ENCODE data around the gene OR4D5.

The OR4D5 gene

DNA sequence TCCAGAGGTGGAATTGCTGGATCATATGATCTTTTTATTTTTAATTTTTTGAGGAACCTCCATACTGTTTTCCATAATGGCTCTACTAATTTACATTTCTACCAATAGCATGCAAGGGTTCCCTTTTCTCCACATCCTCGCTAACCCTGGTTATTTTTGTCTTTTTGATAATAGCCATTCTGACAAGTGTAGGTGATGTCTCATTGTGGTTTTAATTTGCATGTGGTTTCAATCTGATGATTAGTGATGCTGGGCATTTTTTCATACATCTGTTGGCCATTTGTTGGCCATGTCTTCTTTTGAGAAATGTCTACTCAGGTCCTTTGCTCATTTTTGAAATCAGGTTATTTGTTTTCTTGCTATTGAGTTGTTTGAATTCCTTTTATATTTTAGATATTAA is 15.4 kb upstream of the OR4D5 start:
- H3K14ac ChIP-seq (ENCODE audit: low read length in 2 of 2): no peak overlapping the region
- no peak overlapping the region for H2AFZ ChIP-seq (ENCODE audit: low read depth, low read length)
- no peak overlapping the region for H3K23ac ChIP-seq (ENCODE audit: low read length in 2 of 2)
- H2BK12ac ChIP-seq (ENCODE audit: low read length in 2 of 2): no peak overlapping the region
- no peak overlapping the region for H2AK5ac ChIP-seq (ENCODE audit: low read length, severe bottlenecking)
- H3K4me1 ChIP-seq (ENCODE audit: control insufficient read depth, insufficient read depth, low read depth, low read length): no peaks in the 10 kb centered on the region
- H2BK5ac ChIP-seq (ENCODE audit: low read depth, low read length, poor library complexity, severe bottlenecking): no peak overlapping the region
- H3K4me2 ChIP-seq (ENCODE audit: low read length, poor library complexity, severe bottlenecking): no peak overlapping the region
- no peak overlapping the region for H4K8ac ChIP-seq (ENCODE audit: low read length)
- no peak overlapping the region for H3K18ac ChIP-seq (ENCODE audit: low read depth in 1 of 2, low read length in 2 of 2)
- no peak overlapping the region for H4K91ac ChIP-seq (ENCODE audit: low read length)
- H3K27ac ChIP-seq (ENCODE audit: low read length, poor library complexity, severe bottlenecking): no peak overlapping the region
- no peaks in the 10 kb centered on the region for H3K36me3 ChIP-seq (ENCODE audit: control insufficient read depth in 1 of 2, insufficient read depth in 2 of 2, low read depth in 1 of 2, low read length in 2 of 2)
- no CpG with 5 or more reads among the region's 1 CpG for WGBS
- DNase-seq: no peak
- H2BK15ac ChIP-seq (ENCODE audit: low read depth, poor library complexity, severe bottlenecking): no peak overlapping the region
- H3K4me3 ChIP-seq (ENCODE audit: insufficient read depth in 1 of 2, low read depth in 1 of 2, low read length in 2 of 2): no peak overlapping the region
- peaks cover 2% of the 10 kb centered on the region for H3K9me3 ChIP-seq (ENCODE audit: control insufficient read depth, low read length)
- H3K27me3 ChIP-seq (ENCODE audit: control insufficient read depth in 1 of 2, insufficient read depth in 1 of 2, low read length in 2 of 2): no peaks in the 10 kb centered on the region
- H3K9ac ChIP-seq (ENCODE audit: low read length): no peak overlapping the region
- no peaks in the 10 kb centered on the region for H3K79me1 ChIP-seq (replicated peaks; ENCODE audit: low read length, poor library complexity, severe bottlenecking)
- no peak overlapping the region for H3K4ac ChIP-seq (ENCODE audit: low read depth in 1 of 2, low read length in 2 of 2)
- H2BK120ac ChIP-seq (ENCODE audit: low read depth, low read length): no peak overlapping the region

DNA sequence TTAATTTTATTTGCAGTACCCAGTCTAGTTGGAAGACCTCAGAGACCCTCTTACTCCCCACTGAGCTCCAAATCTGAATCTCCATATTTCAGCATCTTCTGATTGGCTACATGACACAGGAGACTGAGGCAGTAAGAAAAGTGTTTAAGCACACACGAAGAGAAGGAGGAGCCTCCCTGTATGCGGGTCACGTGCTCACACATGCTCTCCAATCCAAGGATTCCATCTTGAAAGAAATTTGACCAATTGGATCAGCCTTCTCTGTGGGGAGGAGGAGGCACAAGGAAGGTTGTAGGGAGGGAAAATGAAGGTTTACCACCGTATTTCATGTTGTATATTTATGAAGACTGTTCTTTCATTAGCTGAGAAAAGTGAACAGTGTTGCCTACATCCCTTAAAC is 3.0 kb downstream of the OR4D5 start:
- no peak overlapping the region for H4K8ac ChIP-seq (ENCODE audit: low read length)
- H2AK5ac ChIP-seq (ENCODE audit: low read length, severe bottlenecking): no peak overlapping the region
- no peak overlapping the region for H2BK120ac ChIP-seq (ENCODE audit: low read depth, low read length)
- H2BK12ac ChIP-seq (ENCODE audit: low read length in 2 of 2): no peak overlapping the region
- H3K79me1 ChIP-seq (replicated peaks; ENCODE audit: low read length, poor library complexity, severe bottlenecking): no peaks in the 10 kb centered on the region
- H2BK15ac ChIP-seq (ENCODE audit: low read depth, poor library complexity, severe bottlenecking): no peak overlapping the region
- no peak overlapping the region for H3K4ac ChIP-seq (ENCODE audit: low read depth in 1 of 2, low read length in 2 of 2)
- H2AFZ ChIP-seq (ENCODE audit: low read depth, low read length): no peak overlapping the region
- H4K91ac ChIP-seq (ENCODE audit: low read length): no peak overlapping the region
- no peak for DNase-seq
- no peak overlapping the region for H2BK5ac ChIP-seq (ENCODE audit: low read depth, low read length, poor library complexity, severe bottlenecking)
- no peaks in the 10 kb centered on the region for H3K27me3 ChIP-seq (ENCODE audit: control insufficient read depth in 1 of 2, insufficient read depth in 1 of 2, low read length in 2 of 2)
- H3K9me3 ChIP-seq (ENCODE audit: control insufficient read depth, low read length): peaks cover 7% of the 10 kb centered on the region
- no peaks in the 10 kb centered on the region for H3K4me1 ChIP-seq (ENCODE audit: control insufficient read depth, insufficient read depth, low read depth, low read length)
- H3K14ac ChIP-seq (ENCODE audit: low read length in 2 of 2): no peak overlapping the region
- no peaks in the 10 kb centered on the region for H3K36me3 ChIP-seq (ENCODE audit: control insufficient read depth in 1 of 2, insufficient read depth in 2 of 2, low read depth in 1 of 2, low read length in 2 of 2)
- no peak overlapping the region for H3K4me3 ChIP-seq (ENCODE audit: insufficient read depth in 1 of 2, low read depth in 1 of 2, low read length in 2 of 2)
- WGBS: 100% methylated on average over 3 of the region's 4 CpGs
- no peak overlapping the region for H3K4me2 ChIP-seq (ENCODE audit: low read length, poor library complexity, severe bottlenecking)
- H3K9ac ChIP-seq (ENCODE audit: low read length): no peak overlapping the region
- no peak overlapping the region for H3K27ac ChIP-seq (ENCODE audit: low read length, poor library complexity, severe bottlenecking)
- no peak overlapping the region for H3K18ac ChIP-seq (ENCODE audit: low read depth in 1 of 2, low read length in 2 of 2)
- no peak overlapping the region for H3K23ac ChIP-seq (ENCODE audit: low read length in 2 of 2)

DNA sequence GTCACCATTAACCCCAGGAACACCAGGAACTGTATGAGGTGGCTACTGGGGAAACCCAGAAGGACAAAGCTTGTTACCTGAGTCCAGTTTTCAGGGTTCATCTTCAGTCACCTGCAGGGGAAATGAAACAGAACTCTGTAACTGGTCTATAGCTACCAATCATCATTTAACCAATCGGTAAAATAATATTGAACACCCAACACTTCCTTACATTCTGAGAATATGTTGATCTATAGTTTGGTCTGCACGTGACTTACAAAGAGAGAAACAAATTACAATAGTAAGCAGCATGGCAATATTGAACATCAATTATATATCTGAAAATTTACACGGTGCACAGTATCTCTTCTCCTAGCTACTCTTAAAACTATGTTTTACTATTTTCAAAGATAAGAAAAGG is 4.3 kb downstream of the OR4D5 start, which contains the start of gene OR6T1:
Gene OR6T1, minus strand, starts transcription at position 101 of the 400 bp plus-strand sequence. Its CDS starts 0 bp downstream, at position 101.
- Histone ChIP-seq H3K4ac (ENCODE audit: low read depth in 1 of 2, low read length in 2 of 2) (no peak within 1 kb of the TSS), H3K4me3 (ENCODE audit: insufficient read depth in 1 of 2, low read depth in 1 of 2, low read length in 2 of 2) (no peak within 1 kb of the TSS), H2BK12ac (ENCODE audit: low read length in 2 of 2) (no peak within 1 kb of the TSS), H3K4me1 (ENCODE audit: control insufficient read depth, insufficient read depth, low read depth, low read length) (no peaks in the 10 kb centered on the region), H3K9ac (ENCODE audit: low read length) (no peak within 1 kb of the TSS), H3K18ac (ENCODE audit: low read depth in 1 of 2, low read length in 2 of 2) (no peak within 1 kb of the TSS), H3K14ac (ENCODE audit: low read length in 2 of 2) (no peak within 1 kb of the TSS), H2BK120ac (ENCODE audit: low read depth, low read length) (no peak within 1 kb of the TSS), H2AFZ (ENCODE audit: low read depth, low read length) (no peak within 1 kb of the TSS), H3K27me3 (ENCODE audit: control insufficient read depth in 1 of 2, insufficient read depth in 1 of 2, low read length in 2 of 2) (no peaks in the 10 kb centered on the region), H3K79me1 (replicated peaks; ENCODE audit: low read length, poor library complexity, severe bottlenecking) (no peaks in the 10 kb centered on the region), H2BK5ac (ENCODE audit: low read depth, low read length, poor library complexity, severe bottlenecking) (no peak within 1 kb of the TSS), H2AK5ac (ENCODE audit: low read length, severe bottlenecking) (no peak within 1 kb of the TSS), H3K27ac (ENCODE audit: low read length, poor library complexity, severe bottlenecking) (no peak within 1 kb of the TSS), H3K4me2 (ENCODE audit: low read length, poor library complexity, severe bottlenecking) (no peak within 1 kb of the TSS), H3K36me3 (ENCODE audit: control insufficient read depth in 1 of 2, insufficient read depth in 2 of 2, low read depth in 1 of 2, low read length in 2 of 2) (no peaks in the 10 kb centered on the region), H4K91ac (ENCODE audit: low read length) (no peak within 1 kb of the TSS), H4K8ac (ENCODE audit: low read length) (no peak within 1 kb of the TSS), H3K9me3 (ENCODE audit: control insufficient read depth, low read length) (peaks cover 7% of the 10 kb centered on the region), H2BK15ac (ENCODE audit: low read depth, poor library complexity, severe bottlenecking) (no peak within 1 kb of the TSS), H3K23ac (ENCODE audit: low read length in 2 of 2) (no peak within 1 kb of the TSS)
- WGBS: no CpG with 5 or more reads among the region's 3 CpGs
- DNase-seq: no peak

DNA sequence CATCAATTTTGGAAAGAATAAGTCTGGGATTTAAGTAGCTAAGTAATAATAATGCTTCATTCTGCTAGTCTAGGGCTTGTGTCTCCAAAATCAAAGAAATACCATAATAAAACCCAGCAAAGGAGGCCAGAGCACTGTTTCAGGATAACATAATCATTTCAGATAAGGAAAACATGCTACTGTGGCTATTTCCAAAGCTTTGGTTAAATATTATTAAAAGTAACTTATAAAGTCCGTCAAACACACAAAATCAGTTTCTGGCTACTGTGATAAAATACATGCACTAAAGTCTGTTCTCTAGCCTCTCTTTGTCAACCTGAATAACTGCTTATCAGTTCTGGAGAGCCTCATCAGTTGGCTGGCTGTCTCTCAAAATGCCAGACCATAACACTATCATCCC is 5.7 kb downstream of the OR4D5 start:
- H3K18ac ChIP-seq (ENCODE audit: low read depth in 1 of 2, low read length in 2 of 2): no peak overlapping the region
- H2AFZ ChIP-seq (ENCODE audit: low read depth, low read length): no peak overlapping the region
- no peak overlapping the region for H3K4ac ChIP-seq (ENCODE audit: low read depth in 1 of 2, low read length in 2 of 2)
- no peak overlapping the region for H2BK12ac ChIP-seq (ENCODE audit: low read length in 2 of 2)
- no peak overlapping the region for H4K91ac ChIP-seq (ENCODE audit: low read length)
- H3K79me1 ChIP-seq (replicated peaks; ENCODE audit: low read length, poor library complexity, severe bottlenecking): no peaks in the 10 kb centered on the region
- no peak overlapping the region for H2BK5ac ChIP-seq (ENCODE audit: low read depth, low read length, poor library complexity, severe bottlenecking)
- no peak overlapping the region for H2AK5ac ChIP-seq (ENCODE audit: low read length, severe bottlenecking)
- H3K23ac ChIP-seq (ENCODE audit: low read length in 2 of 2): no peak overlapping the region
- no peak overlapping the region for H2BK15ac ChIP-seq (ENCODE audit: low read depth, poor library complexity, severe bottlenecking)
- no peak overlapping the region for H3K4me3 ChIP-seq (ENCODE audit: insufficient read depth in 1 of 2, low read depth in 1 of 2, low read length in 2 of 2)
- H3K4me2 ChIP-seq (ENCODE audit: low read length, poor library complexity, severe bottlenecking): no peak overlapping the region
- H3K14ac ChIP-seq (ENCODE audit: low read length in 2 of 2): no peak overlapping the region
- no peaks in the 10 kb centered on the region for H3K27me3 ChIP-seq (ENCODE audit: control insufficient read depth in 1 of 2, insufficient read depth in 1 of 2, low read length in 2 of 2)
- H3K9me3 ChIP-seq (ENCODE audit: control insufficient read depth, low read length): peaks cover 6% of the 10 kb centered on the region
- no peak overlapping the region for H4K8ac ChIP-seq (ENCODE audit: low read length)
- WGBS: 81% methylated on average over 1 of the region's 1 CpG
- H3K27ac ChIP-seq (ENCODE audit: low read length, poor library complexity, severe bottlenecking): no peak overlapping the region
- no peak overlapping the region for H2BK120ac ChIP-seq (ENCODE audit: low read depth, low read length)
- H3K9ac ChIP-seq (ENCODE audit: low read length): no peak overlapping the region
- DNase-seq: no peak
- H3K4me1 ChIP-seq (ENCODE audit: control insufficient read depth, insufficient read depth, low read depth, low read length): no peaks in the 10 kb centered on the region
- H3K36me3 ChIP-seq (ENCODE audit: control insufficient read depth in 1 of 2, insufficient read depth in 2 of 2, low read depth in 1 of 2, low read length in 2 of 2): no peaks in the 10 kb centered on the region

Data from mesenchymal stem cell (in vitro differentiated cells and primary cell).